Sigmoid colon (tissue), 4 donors: ENCODE measurements around the gene TTC33.

Experiments
- CTCF ChIP-seq, 4 experiments: fragments of 450-650 bp in 3 of 4; fragments of 200-600 bp in 1 of 4; IDR thresholded peaks; one replicate each; pipeline ENCODE4 v1.5.1; 2016 to 2019; ENCODE audit warnings: antibody characterized with exemption in 4 of 4, mild to moderate bottlenecking in 3 of 4, moderate library complexity in 2 of 4
- EP300 ChIP-seq, 4 donors: sonication (generic); formaldehyde crosslinking; IDR thresholded peaks; one replicate each; pipeline ENCODE4 v1.6.1; 2017; ENCODE audit warnings: antibody characterized with exemption in 4 of 4

GRCh38 chr5:40511801-40512200 is 244.0 kb downstream of the TTC33 start:
- TF ChIP-seq CTCF (IDR thresholded peaks at IDR 0.05), result no peak
- TF ChIP-seq EP300 (IDR thresholded peaks at IDR 0.05), result no peak
